Measurements from ENCODE around the gene TMEM74B.

DNA sequence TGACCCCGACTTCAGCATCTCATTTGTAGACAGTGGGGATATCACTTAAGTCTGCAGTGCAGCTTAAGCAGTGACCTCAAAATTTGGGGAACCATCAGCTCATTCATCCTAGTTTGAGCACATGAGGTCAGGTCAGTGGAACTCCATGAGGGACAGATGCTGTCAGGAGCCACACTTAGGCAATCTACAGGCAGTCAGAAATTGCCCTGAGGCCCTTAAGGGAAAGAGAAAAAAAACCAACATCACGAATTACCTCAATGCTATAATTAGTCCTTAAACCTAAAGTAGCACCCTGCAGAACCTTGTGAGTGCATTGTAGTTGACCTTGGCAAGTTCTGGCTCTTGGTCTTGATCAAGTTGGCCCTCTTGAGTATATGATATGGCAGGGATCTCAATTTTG lies 21.1 kb downstream of the TMEM74B start:
- TF ChIP-seq POLR2A (IDR thresholded peaks at IDR 0.05; ENCODE audit: low read depth), result no peak
- no peak for TF ChIP-seq CTCF (IDR thresholded peaks at IDR 0.05)
